HG03558 (cell line): ENCODE results near the gene PLPPR5.

Experiments
- ATAC-seq: cut with Tn5 transposase; IDR thresholded peaks from one replicate; pipeline ENCODE4 v1.9.1; 2021; ENCODE audit warnings: moderate number of reproducible peaks; ENCODE audit not compliant: unreplicated experiment; ENCODE audit errors: extremely low read depth

The PLPPR5 gene

DNA sequence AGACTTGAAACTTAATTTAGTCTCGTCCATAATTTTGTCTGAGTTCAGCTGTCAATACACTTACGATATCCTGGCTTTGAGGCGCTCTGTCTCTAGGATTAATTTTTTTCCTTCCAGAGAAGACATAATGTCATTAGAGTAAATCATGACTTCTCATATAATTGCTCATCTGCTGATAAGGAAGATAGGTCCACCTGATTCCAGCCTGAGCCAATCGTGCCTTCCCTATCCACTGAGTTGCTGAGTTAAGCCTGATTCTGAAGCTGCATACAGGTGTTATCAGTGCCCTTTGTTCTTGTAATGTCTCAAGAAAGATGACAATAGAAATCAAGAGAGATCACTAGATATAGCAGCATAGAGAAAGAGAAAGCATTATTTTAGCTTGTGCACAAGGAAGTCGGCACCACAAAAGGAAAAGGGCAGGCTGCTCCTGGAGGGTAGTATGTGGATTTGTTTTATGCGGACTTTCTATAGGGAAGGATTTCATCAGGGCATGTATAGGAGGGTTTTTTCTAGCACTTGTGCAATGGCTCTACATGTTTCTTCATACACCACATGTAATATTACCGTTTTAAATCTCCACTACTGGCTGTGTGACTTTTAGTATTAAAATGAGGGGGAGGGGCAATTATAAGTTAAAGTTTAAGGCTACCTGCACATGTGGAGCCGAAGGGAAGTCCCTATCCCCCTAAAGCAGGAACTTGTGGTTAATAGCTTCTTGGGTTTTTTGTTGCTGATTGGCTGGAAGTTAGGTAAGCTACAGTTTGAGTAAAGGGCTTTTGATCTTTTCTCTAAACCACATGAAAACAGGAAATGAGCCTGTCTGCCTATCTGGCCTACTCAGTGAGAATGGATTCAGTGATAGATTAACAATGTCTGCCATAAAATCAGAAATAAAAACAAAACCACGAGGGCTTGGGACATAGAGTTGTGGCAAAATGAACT lies 133.4 kb downstream of the PLPPR5 start:
- peak; percentile 99 for ATAC-seq

DNA sequence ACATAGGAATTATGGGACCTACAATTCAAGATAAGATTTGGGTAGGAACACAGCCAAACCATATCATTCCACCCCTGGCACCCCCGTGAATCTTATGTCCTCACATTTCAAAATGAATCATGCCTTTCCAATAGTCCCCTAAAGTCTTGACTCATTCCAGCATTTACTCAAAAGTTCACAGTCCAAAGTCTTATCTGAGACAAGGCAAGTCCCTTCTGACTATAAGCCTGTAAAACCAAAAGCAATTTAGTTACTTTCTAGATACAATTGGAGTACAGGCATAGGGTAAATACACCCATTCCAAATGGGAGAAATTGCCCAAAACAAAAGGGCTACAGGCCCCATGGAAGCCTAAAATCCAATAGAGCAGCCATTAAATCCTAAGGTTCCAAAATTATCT lies 138.9 kb downstream of the PLPPR5 start:
- no peak for ATAC-seq

DNA sequence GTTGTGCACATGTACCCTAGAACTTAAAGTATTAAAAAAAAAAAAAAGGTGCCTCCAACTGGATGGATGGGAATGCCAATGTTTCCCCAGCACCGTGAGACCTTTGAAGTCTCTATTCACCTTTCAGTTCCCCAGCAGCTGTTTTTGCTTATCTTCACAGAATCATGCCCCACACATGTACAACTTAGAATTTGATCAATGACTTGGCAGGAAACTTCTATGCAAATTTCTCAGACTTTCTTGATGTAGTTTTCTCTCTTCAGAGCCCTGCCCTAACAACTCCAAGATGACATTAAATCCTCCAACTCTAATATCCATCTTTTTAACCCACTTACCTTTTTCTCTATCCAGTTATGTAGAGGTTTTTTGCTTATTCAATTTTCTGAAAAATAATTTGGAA lies 144.3 kb downstream of the PLPPR5 start:
- ATAC-seq: no peak

DNA sequence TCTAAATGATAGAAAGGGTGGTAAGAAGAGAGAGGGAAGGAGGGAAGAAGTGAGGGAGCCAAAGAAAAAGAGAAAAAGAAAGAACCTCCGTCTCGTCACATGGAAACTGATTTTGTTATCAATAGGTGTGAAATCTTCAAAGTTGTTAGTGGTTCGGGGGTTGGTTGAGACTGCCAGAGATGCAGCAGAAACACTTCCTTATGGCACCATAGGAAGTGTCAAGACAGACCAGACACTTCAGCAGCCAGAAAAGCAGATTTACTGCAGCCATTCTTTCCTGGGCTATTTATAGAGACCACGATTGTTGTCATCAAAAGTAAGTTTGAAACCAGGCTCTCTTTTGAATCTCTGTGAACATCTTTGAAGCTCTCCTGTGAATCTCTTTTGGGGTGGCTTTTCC lies 150.5 kb downstream of the PLPPR5 start:
- ATAC-seq: no peak

DNA sequence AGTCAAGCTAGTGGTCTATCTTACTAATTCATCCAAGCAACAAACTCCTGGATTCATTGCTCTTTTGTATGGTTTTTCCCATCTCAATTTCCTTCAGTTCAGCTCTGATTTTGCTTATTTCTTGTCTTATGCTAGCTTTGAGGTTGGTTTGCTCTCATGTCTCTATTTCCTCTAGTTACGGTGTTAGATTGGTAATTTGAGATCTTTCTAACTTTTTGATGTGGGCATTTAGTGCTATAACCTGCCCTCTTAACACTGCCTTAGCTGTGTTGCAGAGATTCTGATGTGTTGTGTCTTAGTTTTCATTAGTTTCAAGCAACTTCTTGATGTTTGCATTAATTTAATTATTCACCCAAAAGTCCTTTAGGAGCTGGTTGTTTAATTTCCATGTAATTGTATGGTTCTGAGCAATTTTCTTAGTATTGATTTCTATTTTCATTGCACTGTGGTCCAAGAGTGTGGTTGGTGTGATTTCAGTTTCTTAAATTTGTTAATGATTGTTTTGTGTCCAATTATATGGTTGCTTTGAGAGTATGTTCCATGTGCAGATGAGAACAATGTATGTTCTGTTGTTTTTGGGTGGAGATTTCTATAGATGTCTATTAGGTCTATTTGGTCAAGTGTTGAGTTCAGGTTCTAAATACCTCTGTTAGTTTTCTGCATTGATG lies 154.6 kb downstream of the PLPPR5 start:
- ATAC-seq: peak; percentile 47

DNA sequence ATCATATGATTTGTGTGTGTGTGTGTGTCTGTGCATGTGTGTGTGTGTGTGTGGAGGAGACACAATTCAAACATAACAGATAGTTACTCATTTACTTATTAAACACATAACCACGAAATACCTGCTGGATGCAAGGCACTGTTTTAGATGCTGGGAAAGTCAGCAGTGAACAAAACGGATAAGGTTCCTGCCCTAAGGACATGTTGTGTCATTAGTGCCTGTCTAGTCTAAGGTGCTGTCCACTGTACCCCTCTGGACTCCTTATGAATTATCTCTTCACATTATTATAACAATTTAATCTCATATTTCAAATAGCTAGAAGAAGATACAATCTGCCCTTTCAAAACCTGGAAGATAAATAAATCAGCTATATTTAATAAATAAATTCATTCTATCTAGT lies 162.4 kb downstream of the PLPPR5 start:
- ATAC-seq: no peak
